ENCODE measurements around the gene ESR2. TPM values are rescaled to one million over a fixed set of nuclear protein-coding genes. Genes with fewer than 3 reads are reported as not detected.

Gene ESR2
- total RNA-seq (under 1 TPM in 4 of 5 donors, not detected in 1; 0.20 to 0.70 (median 0.43) TPM), total RNA-seq (0 to 4.6 (median 0.30) reads per million in 29 experiments)
- 0.46 TPM for total RNA-seq (2013)

DNA sequence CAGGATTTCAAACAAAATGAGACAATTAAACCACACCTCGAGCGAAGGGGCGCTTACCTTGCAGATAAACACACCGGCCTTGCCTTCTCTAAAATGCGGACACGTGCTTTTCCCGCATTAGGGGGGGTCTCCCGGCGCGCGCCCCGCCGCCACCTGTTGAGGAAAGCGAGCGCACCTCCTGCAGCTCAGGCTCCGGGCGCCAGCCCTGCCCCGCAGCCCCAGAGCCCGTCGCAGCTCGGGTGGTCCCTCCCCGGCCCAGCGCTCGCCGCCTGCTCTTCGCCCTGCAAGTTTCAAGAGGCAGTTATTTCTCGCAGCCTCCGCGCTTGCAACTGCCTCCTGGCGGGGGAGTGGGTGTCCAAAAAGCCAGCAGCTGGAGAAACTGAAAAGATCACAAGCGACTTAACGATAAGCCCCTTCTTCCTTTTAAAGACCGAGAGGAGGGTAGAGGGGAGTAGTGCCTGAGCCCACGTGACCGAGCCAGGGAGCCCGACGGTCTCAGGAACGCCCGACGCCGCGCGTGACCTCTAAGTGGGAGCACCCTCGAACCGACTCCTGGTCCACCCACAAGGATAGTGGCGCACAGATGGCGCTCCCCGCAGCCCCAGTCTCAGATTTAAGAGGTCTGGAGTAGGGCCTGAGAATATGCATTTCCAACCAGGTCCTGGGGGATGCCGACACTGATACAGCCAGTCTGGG lies at the start of gene ESR2:
TSS of gene ESR2 (minus strand) at position 396 of the 696 bp plus-strand sequence. CDS start 11,386 bp downstream, outside the sequence.
- peaks cover 0 to 16% of the 10 kb centered on the region in 2 experiments for H3K4me1 ChIP-seq (ENCODE audit: control insufficient read depth in 1 of 2, extremely low read depth in 1 of 2, insufficient read depth in 2 of 2, low read length in 2 of 2)
- Mint-ChIP-seq H3K9me3 (no peaks in the 10 kb centered on the region), H3K27ac (no peak within 1 kb of the TSS), H3K4me1 (peaks cover 11 to 24% (median 23%) of the 10 kb centered on the region in 3 donors), H3K27me3 (peaks cover 4 to 22% of the 10 kb centered on the region in 2 donors), H3K36me3 (no peaks in the 10 kb centered on the region), H3K4me3 (peak within 1 kb of the TSS; percentile 71 to 84 (median 73))
- H3K4me3 ChIP-seq (ENCODE audit: control insufficient read depth in 1 of 2, extremely low read depth in 1 of 2, low read length in 1 of 2), result peak within 1 kb of the TSS; percentile 50 to 84
- no peaks in the 10 kb centered on the region for H3K9me3 ChIP-seq
- H3K27ac ChIP-seq (ENCODE audit: low read length), result no peak within 1 kb of the TSS
- peak; percentile 43 to 60 (median 56) for ATAC-seq (replicated peaks in 1 of 4)
- no peaks in the 10 kb centered on the region for H3K36me3 ChIP-seq (ENCODE audit: control insufficient read depth in 2 of 2, extremely low read depth in 1 of 2, insufficient read depth in 1 of 2, low read length in 1 of 2)
- peak in 29 of 35 experiments; percentile 1 to 44 (median 11) for DNase-seq
- CTCF ChIA-PET, result interaction anchor here (0.5 to 1.9 kb wide), 7 partner anchors 9 to 745 kb away, joined by 3 to 10 read pairs (median 4); no protein-coding TSS in a partner anchor
- POLR2A ChIA-PET, result interaction anchor here in 1 of 2 donors (0.6 kb wide), 1 partner anchor 487 kb away, joined by 5 read pairs; no protein-coding TSS in a partner anchor
- 3% methylated on average over 42 of the region's 49 CpGs for WGBS (ENCODE audit: insufficient coverage)
- peaks cover 0 to 13% of the 10 kb centered on the region in 2 experiments for H3K27me3 ChIP-seq (replicated peaks in 1 of 2; ENCODE audit: control insufficient read depth in 2 of 2, extremely low read depth in 1 of 2, insufficient read depth in 2 of 2, low read length in 1 of 2)

GRCh38 chr14:64340560-64341196 lies 46.5 kb upstream of the ESR2 start:
- Histone ChIP-seq H3K36me3 (ENCODE audit: control insufficient read depth in 2 of 2, extremely low read depth in 1 of 2, insufficient read depth in 1 of 2, low read length in 1 of 2) (no peaks in the 10 kb centered on the region), H3K27ac (ENCODE audit: low read length) (no peak overlapping the region), H3K27me3 (replicated peaks in 1 of 2; ENCODE audit: control insufficient read depth in 2 of 2, extremely low read depth in 1 of 2, insufficient read depth in 2 of 2, low read length in 1 of 2) (no peaks in the 10 kb centered on the region), H3K4me3 (ENCODE audit: control insufficient read depth in 1 of 2, extremely low read depth in 1 of 2, low read length in 1 of 2) (no peak overlapping the region), H3K4me1 (ENCODE audit: control insufficient read depth in 1 of 2, extremely low read depth in 1 of 2, insufficient read depth in 2 of 2, low read length in 2 of 2) (peaks cover 6 to 13% of the 10 kb centered on the region in 2 experiments), H3K9me3 (no peaks in the 10 kb centered on the region)
- H3K27ac Mint-ChIP-seq, result peak overlapping the region in 1 of 2 donors; percentile 58
- peaks cover 15 to 31% (median 20%) of the 10 kb centered on the region in 3 donors for H3K4me1 Mint-ChIP-seq
- H3K4me3 Mint-ChIP-seq, result peak overlapping the region in 2 of 3 donors; percentile 22
- H3K9me3 Mint-ChIP-seq, result peaks cover 4 to 10% (median 10%) of the 10 kb centered on the region in 3 donors
- ATAC-seq (replicated peaks in 1 of 4), result no peak
- ChIA-PET POLR2A (no interaction called here), CTCF (no interaction called here)
- no peaks in the 10 kb centered on the region for H3K36me3 Mint-ChIP-seq
- no peaks in the 10 kb centered on the region for H3K27me3 Mint-ChIP-seq
- no peak for DNase-seq
- WGBS (ENCODE audit: insufficient coverage), result 98% methylated on average over 7 of the region's 8 CpGs

GRCh38 chr14:64338616-64339316 lies 44.6 kb upstream of the ESR2 start:
- Mint-ChIP-seq H3K4me1 (peaks cover 15 to 31% (median 20%) of the 10 kb centered on the region in 3 donors), H3K27ac (peak overlapping the region; percentile 74 to 88), H3K4me3 (peak overlapping the region; percentile 90), H3K27me3 (no peaks in the 10 kb centered on the region), H3K9me3 (peaks cover 4 to 10% (median 10%) of the 10 kb centered on the region in 3 donors), H3K36me3 (no peaks in the 10 kb centered on the region)
- peak; percentile 87 to 89 (median 88) for ATAC-seq (replicated peaks in 1 of 4)
- 1% methylated on average over 31 of the region's 49 CpGs for WGBS (ENCODE audit: insufficient coverage)
- DNase-seq, result peak; percentile 59 to 88 (median 75)
- Histone ChIP-seq H3K9me3 (no peaks in the 10 kb centered on the region), H3K27me3 (replicated peaks in 1 of 2; ENCODE audit: control insufficient read depth in 2 of 2, extremely low read depth in 1 of 2, insufficient read depth in 2 of 2, low read length in 1 of 2) (no peaks in the 10 kb centered on the region), H3K4me3 (ENCODE audit: control insufficient read depth in 1 of 2, extremely low read depth in 1 of 2, low read length in 1 of 2) (peak overlapping the region; percentile 66 to 83), H3K4me1 (ENCODE audit: control insufficient read depth in 1 of 2, extremely low read depth in 1 of 2, insufficient read depth in 2 of 2, low read length in 2 of 2) (peaks cover 6 to 13% of the 10 kb centered on the region in 2 experiments), H3K36me3 (ENCODE audit: control insufficient read depth in 2 of 2, extremely low read depth in 1 of 2, insufficient read depth in 1 of 2, low read length in 1 of 2) (no peaks in the 10 kb centered on the region), H3K27ac (ENCODE audit: low read length) (peak overlapping the region; percentile 65)
- ChIA-PET POLR2A (interaction anchor here in 1 of 2 donors (0.7 kb wide), 1 partner anchor 33 kb away, joined by 3 read pairs; no protein-coding TSS in a partner anchor), CTCF (interaction anchor here in 1 of 2 donors (1.3 kb wide), 1 partner anchor 35 kb away, joined by 3 read pairs; no protein-coding TSS in a partner anchor)

DNA sequence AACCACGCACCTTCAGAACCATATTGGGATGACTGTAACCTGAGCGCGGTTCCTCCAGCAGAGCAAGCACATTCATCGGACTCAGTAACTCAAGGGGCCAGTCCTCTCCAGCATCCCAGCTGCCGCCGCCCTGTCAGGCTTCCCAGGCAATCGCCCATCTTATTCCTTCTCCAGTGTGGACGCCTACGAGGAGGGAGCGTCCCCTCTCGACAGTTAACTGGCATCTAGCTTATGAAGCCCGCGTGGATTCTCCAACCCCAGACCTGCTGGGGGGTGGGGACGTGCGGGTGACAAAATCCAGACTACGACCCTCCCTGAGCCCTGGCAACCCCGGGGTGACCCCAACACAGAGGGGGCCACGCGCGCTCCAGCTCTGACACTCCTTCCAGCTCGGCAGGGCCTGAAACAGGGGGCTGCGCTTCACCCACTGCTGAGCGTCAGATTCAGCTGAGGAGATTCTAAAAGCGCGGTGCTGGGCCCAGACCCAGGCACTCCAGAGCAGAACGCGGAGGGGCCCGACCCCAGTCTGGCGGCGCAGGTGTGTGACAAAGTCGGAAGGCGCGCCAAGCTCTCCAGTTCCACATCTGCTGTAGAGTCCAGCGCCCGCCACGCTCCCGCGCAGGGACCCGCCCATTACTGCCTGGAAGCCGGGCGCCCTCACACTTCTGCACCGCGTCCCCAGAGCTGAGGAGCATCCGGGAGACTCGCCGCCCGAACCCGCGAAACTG lies 43.9 kb upstream of the ESR2 start:
- peak; percentile 64 to 72 (median 72) for ATAC-seq (replicated peaks in 1 of 4)

GRCh38 chr14:64329149-64329548 lies 35.0 kb upstream of the ESR2 start:
- H3K9me3 ChIP-seq, result no peaks in the 10 kb centered on the region
- CTCF ChIA-PET, result no interaction called here
- no peak overlapping the region for H3K4me3 ChIP-seq (ENCODE audit: control insufficient read depth in 1 of 2, extremely low read depth in 1 of 2, low read length in 1 of 2)
- H3K4me1 ChIP-seq (ENCODE audit: control insufficient read depth in 1 of 2, extremely low read depth in 1 of 2, insufficient read depth in 2 of 2, low read length in 2 of 2), result no peaks in the 10 kb centered on the region
- Mint-ChIP-seq H3K4me3 (no peak overlapping the region), H3K27ac (no peak overlapping the region), H3K9me3 (no peaks in the 10 kb centered on the region), H3K36me3 (no peaks in the 10 kb centered on the region), H3K4me1 (no peaks in the 10 kb centered on the region), H3K27me3 (peaks cover 0 to 4% of the 10 kb centered on the region in 2 donors)
- POLR2A ChIA-PET, result no interaction called here
- no peak for ATAC-seq (replicated peaks in 1 of 4)
- no peak for DNase-seq
- WGBS (ENCODE audit: insufficient coverage), result no CpG with 5 or more reads among the region's 3 CpGs
- H3K27ac ChIP-seq (ENCODE audit: low read length), result no peak overlapping the region
- H3K27me3 ChIP-seq (replicated peaks in 1 of 2; ENCODE audit: control insufficient read depth in 2 of 2, extremely low read depth in 1 of 2, insufficient read depth in 2 of 2, low read length in 1 of 2), result peaks cover 0 to 3% of the 10 kb centered on the region in 2 experiments
- H3K36me3 ChIP-seq (ENCODE audit: control insufficient read depth in 2 of 2, extremely low read depth in 1 of 2, insufficient read depth in 1 of 2, low read length in 1 of 2), result no peaks in the 10 kb centered on the region

More for the DNA sequence above, 43.9 kb upstream of the ESR2 start:
- Histone ChIP-seq H3K27ac (ENCODE audit: low read length) (peak overlapping the region; percentile 65), H3K9me3 (no peaks in the 10 kb centered on the region), H3K36me3 (ENCODE audit: control insufficient read depth in 2 of 2, extremely low read depth in 1 of 2, insufficient read depth in 1 of 2, low read length in 1 of 2) (no peaks in the 10 kb centered on the region), H3K4me3 (ENCODE audit: control insufficient read depth in 1 of 2, extremely low read depth in 1 of 2, low read length in 1 of 2) (peak overlapping the region; percentile 65 to 83), H3K27me3 (replicated peaks in 1 of 2; ENCODE audit: control insufficient read depth in 2 of 2, extremely low read depth in 1 of 2, insufficient read depth in 2 of 2, low read length in 1 of 2) (no peaks in the 10 kb centered on the region), H3K4me1 (ENCODE audit: control insufficient read depth in 1 of 2, extremely low read depth in 1 of 2, insufficient read depth in 2 of 2, low read length in 2 of 2) (peaks cover 6 to 13% of the 10 kb centered on the region in 2 experiments)
- WGBS (ENCODE audit: insufficient coverage), result 1% methylated on average over 41 of the region's 49 CpGs
- H3K27ac Mint-ChIP-seq, result peak overlapping the region; percentile 69 to 77
- H3K4me1 Mint-ChIP-seq, result peaks cover 15 to 31% (median 20%) of the 10 kb centered on the region in 3 donors
- H3K36me3 Mint-ChIP-seq, result no peaks in the 10 kb centered on the region
- H3K4me3 Mint-ChIP-seq, result peak overlapping the region; percentile 90
- peaks cover 4 to 10% (median 10%) of the 10 kb centered on the region in 3 donors for H3K9me3 Mint-ChIP-seq
- ChIA-PET CTCF (interaction anchor here in 1 of 2 donors (0.9 to 1.3 kb wide), 4 partner anchors 34 to 145 kb away, joined by 3 to 4 read pairs (median 4); no protein-coding TSS in a partner anchor), POLR2A (interaction anchor here (0.6 to 0.7 kb wide), 3 partner anchors 33 to 238 kb away, joined by 3 to 4 read pairs (median 3); no protein-coding TSS in a partner anchor)
- DNase-seq, result peak in 11 of 35 experiments; percentile 0 to 61 (median 38)
- H3K27me3 Mint-ChIP-seq, result no peaks in the 10 kb centered on the region

Data from T-cell (primary cell).